NCI-H2171 treated with DMSO at 0.1 percent for 48 hours (cell line): Measurements from ENCODE around the gene AKR1B1.
A peak's percentile ranks its signal among the peaks of the same experiment; 100 is the strongest.

Experiments
- DNase-seq: peaks from one replicate; lab custom pipeline; 2025; lab: John Stamatoyannopoulos, UW

The AKR1B1 gene

GRCh38 chr7:134444198-134444960 lies 14.5 kb downstream of the AKR1B1 start:
- DNase-seq: no peak

- no peak for DNase-seq
These were observed 15.4 kb downstream of the AKR1B1 start for GRCh38 chr7:134443396-134444070.

- DNase-seq: no peak
These were observed 16.3 kb downstream of the AKR1B1 start for GRCh38 chr7:134442441-134443220.

DNA sequence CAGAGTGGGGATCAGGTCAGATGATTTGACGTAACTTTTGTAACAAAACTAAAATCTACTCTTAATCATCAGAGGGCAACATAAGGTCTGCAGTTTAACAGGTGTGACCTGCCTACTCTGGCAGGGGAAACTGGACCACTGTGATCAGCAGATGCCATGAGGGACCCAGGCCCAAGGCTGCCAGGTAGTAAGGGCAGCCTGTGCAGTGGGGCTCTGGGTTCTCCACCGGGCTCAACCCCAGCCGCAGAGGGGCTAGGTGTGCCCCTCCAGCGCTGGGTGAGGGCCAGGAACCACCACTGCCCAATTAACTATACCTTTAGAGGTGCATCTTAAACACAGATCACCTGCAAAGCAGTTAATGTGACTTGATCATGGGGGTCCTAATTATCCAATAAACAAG lies 17.6 kb downstream of the AKR1B1 start:
- no peak for DNase-seq

DNA sequence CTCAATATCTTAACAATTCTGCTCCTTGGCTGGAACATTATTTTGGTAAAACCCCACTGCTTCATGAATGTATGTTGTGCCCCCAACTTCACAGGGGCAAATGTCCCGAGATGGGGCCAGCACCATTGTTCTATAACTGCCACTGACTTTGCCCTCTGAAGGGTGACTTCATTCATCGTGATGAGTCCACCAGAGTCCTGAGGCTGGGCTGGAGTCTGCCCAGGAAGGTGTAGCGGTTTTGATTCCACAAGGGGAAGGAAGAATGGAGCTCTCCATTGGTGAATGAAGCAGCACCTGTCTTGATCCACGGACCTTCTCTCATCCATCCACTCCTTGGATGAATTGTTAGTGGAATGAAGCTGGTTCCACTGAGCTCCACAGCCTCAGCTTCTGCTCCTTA lies 18.4 kb downstream of the AKR1B1 start:
- no peak for DNase-seq

- no peak for DNase-seq
These were observed 18.8 kb downstream of the AKR1B1 start for GRCh38 chr7:134440067-134440466.

GRCh38 chr7:134438946-134439345 lies 20.0 kb downstream of the AKR1B1 start:
- DNase-seq: no peak

DNA sequence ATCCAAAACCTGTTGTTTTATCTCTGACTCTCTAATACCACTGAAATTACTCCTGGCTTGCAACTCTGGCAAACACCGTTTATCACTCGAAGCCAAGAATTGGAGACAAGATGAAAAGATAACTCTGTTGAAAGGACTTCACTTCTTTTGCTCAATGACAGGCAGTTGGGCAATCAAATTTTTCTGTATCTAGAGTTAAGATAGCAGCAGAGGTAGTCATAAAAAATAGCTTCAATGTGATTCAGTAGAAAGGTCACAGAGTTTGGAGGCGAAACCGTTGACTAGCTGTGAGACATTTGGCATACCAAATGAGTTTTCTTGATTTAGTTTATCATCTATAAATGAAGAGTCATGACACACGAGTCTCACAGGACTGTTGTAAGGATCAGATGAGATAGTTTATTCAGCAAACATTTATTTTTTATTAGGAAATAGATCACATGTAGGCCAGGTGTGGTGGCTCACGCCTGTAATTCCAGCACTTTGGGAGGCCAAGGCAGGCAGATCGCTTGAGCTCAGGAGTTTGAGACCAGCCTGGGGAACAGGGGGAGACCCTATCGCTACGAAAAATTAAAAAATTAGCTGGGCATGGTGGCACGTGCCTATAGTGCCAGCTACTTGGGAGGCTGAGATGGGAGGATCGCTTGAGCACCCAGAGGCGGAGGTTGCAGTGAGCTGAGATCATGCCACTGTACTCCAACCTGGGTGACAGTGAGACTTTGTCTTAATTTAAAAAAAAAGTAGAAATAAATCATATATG lies 23.6 kb downstream of the AKR1B1 start:
- DNase-seq: no peak

GRCh38 chr7:134434701-134435100 lies 24.2 kb downstream of the AKR1B1 start:
- peak; percentile 45 for DNase-seq

DNA sequence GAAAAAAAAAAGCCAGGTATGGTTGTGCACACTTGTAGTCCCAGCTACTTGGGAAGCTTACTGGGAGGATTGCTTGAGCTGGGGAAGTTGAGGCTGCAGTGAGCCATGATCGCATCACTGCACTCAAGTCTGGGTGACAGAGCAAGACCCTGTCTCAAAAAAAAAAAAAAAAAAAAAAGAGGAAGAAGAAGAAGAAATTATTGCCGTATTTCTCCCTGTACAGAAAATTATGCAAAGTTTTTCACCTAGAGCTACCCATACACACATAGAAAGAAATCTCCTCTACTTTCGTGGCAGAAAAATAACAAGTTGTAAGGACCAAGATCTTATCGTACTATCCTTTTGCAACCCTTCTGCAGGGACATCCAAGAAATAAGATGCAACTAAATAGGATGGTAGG lies 25.5 kb downstream of the AKR1B1 start:
- no peak for DNase-seq

DNA sequence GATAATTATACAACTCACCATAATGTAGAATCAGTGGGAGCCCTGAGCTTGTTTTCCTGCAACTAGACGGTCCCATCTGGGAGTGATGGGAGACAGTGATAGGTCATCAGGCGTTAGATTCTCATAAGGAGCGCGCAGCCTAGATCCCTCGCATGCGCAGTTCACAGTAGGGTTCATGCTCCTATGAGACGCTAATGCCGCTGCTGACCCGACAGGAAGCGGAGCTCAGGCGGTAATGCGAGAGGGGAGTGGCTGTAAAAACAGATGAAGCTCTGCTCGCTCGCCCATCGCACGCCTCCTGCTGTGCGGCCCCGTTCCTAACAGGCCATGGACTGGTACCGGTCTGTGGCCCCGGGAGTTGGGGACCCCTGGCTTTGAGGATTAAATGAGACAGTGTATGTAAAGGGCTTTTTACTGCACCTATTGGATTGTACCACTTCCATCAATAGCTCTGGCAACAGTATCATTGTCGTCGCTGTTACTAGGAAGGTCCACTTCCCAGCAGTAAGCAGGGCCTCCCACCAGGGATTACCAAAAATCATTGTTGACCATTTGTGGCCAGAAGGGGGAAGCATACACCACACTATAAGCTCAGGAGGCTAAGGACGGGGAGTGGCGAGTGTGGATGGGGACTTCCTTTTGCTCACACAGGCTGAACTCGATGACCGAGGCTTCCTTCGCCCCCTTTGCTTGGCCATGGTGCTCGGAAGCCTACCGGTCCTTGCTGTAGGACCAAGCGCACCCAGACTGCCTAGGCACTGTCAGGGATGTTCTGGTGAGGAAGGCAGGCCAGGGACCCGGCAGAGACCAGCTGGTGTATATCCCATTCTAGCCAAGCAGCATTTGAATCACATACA lies 26.4 kb downstream of the AKR1B1 start:
- peak; percentile 90 for DNase-seq

DNA sequence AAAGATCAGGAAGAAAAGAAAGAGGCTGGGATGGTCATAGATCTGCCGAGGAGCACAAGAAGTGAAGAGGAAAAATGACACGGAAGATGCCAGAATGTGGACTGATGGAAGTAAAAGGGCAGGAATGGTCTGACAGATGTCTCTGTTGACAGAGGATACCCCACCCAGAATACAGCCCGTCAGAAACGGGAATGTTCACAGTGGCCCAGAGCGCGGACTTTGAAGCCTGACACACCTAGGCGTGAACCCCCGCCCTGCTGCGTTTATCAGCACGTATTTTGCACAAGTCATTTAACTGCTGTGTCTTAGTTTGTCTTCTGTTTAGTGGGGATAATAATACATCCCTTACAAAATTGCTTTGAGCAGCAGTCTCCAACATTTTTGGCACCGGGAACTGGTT lies 27.1 kb downstream of the AKR1B1 start:
- DNase-seq: peak; percentile 54

- no peak for DNase-seq
These were observed 29.4 kb downstream of the AKR1B1 start for GRCh38 chr7:134429481-134429880.

GRCh38 chr7:134428942-134429341 lies 30.0 kb downstream of the AKR1B1 start:
- no peak for DNase-seq

GRCh38 chr7:134427896-134428295 lies 31.0 kb downstream of the AKR1B1 start:
- no peak for DNase-seq

GRCh38 chr7:134425777-134426176 lies 33.1 kb downstream of the AKR1B1 start:
- no peak for DNase-seq

DNA sequence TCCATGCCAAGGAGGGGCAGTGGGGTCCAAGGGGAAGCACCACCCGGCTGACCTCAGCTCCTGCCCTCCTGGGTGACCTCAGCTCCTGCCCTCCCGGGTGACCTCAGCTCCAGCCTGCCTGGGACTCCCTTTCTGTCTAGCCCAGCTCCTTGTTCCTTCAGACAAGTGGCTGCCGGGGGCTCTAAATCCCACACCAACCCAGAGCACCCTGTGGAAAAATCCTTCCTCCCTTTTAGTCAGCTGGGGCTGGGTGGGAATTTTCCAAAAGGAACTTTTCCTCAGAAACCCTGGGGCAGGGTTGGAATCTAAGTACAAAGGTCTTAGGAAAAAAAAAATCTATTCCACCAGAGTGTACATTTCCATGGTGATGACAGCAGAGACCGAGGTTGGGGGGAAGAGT lies 36.3 kb downstream of the AKR1B1 start:
- DNase-seq: no peak

- no peak for DNase-seq
These were observed 36.9 kb downstream of the AKR1B1 start for GRCh38 chr7:134422008-134422407.

DNA sequence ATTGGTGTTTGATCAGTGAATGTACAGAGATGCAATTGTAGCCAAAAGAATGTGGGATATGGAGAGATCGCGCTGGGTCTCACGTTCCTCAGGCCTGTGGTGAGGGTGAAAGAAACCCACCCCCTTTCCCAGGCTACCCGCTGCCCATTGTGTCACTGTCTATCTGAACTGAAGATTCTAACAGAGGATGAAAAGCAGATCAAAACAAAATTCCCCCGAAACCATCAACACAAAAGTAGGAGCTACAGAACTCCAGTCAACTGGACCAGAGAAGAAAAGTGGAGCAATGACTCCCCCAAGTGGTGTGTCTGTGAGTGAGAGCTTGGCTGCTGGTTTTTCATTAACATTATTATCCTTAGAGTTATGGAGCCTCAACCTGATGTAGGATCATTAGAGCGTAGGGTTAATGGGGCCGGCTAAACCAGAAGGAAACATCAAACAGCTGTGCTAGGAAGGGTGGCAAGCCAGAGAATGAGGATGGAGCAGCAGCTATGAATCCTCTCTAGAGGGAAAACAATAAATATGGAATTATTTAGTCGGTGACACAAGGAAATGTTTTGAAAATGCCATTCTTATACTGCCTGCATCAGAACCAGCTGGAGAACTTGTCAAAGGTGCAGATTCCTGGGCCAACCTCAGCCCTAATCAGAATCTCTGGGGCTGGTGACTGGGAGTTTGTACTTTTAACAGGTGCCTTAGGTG lies 38.3 kb downstream of the AKR1B1 start:
- DNase-seq: peak; percentile 57

GRCh38 chr7:134419875-134420274 lies 39.0 kb downstream of the AKR1B1 start:
- no peak for DNase-seq

DNA sequence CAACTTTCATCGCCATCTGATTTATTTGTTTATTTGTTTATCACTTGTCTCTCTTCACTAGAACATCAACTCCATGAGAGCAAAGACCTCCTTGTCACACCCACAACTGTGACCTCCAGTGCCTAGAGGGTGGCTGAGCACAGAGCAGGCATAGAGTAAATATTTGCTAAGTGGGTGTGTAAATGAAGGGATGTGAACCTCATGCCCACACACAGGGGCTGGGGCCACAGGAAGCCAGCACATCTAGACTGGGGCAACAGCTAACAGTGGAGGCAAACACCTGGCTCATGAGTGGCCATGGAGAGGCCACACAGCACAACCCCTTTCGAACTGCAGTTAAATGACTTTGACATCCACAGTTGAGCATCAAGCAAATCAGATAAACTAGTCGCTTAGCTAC lies 39.8 kb downstream of the AKR1B1 start:
- DNase-seq: no peak
